Measurements from ENCODE around the gene SERGEF.

GRCh38 chr11:17985517-17985916 lies 27.3 kb downstream of the SERGEF start:
- TF ChIP-seq, protein P1, sequence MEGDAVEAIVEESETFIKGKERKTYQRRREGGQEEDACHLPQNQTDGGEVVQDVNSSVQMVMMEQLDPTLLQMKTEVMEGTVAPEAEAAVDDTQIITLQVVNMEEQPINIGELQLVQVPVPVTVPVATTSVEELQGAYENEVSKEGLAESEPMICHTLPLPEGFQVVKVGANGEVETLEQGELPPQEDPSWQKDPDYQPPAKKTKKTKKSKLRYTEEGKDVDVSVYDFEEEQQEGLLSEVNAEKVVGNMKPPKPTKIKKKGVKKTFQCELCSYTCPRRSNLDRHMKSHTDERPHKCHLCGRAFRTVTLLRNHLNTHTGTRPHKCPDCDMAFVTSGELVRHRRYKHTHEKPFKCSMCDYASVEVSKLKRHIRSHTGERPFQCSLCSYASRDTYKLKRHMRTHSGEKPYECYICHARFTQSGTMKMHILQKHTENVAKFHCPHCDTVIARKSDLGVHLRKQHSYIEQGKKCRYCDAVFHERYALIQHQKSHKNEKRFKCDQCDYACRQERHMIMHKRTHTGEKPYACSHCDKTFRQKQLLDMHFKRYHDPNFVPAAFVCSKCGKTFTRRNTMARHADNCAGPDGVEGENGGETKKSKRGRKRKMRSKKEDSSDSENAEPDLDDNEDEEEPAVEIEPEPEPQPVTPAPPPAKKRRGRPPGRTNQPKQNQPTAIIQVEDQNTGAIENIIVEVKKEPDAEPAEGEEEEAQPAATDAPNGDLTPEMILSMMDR (IDR thresholded peaks at IDR 0.05): no peak
- TF ChIP-seq POLR2AphosphoS5 (IDR thresholded peaks at IDR 0.05): no peak

All from esophagus muscularis mucosa (tissue), 3 donors.